HG03025 (cell line): Measurements from ENCODE around the gene WDR73.

ENCODE experiments used
- ATAC-seq: cut with Tn5 transposase; IDR thresholded peaks from one replicate; pipeline ENCODE4 v1.9.1; 2021; ENCODE audit warnings: mild to moderate bottlenecking, moderate library complexity; ENCODE audit not compliant: unreplicated experiment, low FRiP score

The WDR73 gene

GRCh38 chr15:84591815-84592214, 62.3 kb downstream of the WDR73 start:
- ATAC-seq = no peak

- no peak for ATAC-seq
These were observed 63.7 kb downstream of the WDR73 start for GRCh38 chr15:84590406-84590805.
